Panc1 (cell line): ENCODE measurements around the gene ARHGEF6. TPM values are rescaled to one million over a fixed set of nuclear protein-coding genes. Genes with fewer than 3 reads are reported as not detected.

Experiments
- ATAC-seq: fragments of 200-7000 bp; cut with Tn5 transposase; 2 replicates; pipeline ENCODE4 v1.9.1; 2020; ENCODE audit warnings: mild to moderate bottlenecking, moderate library complexity
- BruUV-seq: library from RNA; stranded (reverse); fragments of 400-500 nt; replicated peaks from 2 replicates; lab custom pipeline; 2021; lab: Mats Ljungman, UMichigan
- CTCF ChIA-PET: fragments of 300-600 bp; sonication (Branson Sonifier 250); formaldehyde crosslinking; loops from one replicate; lab custom pipeline; 2022; ENCODE audit warnings: antibody characterized with exemption; lab: Charles Lee
- POLR2A ChIA-PET: fragments of 300-600 bp; sonication (Branson Sonifier 250); formaldehyde crosslinking; loops from one replicate; lab custom pipeline; 2022; ENCODE audit warnings: antibody characterized with exemption; lab: Charles Lee
- DNase-seq: peaks from one replicate; pipeline ENCODE4 v3.0.0-alpha.2; 2010; ENCODE audit warnings: low read depth, low spot score
- H3K27ac ChIP-seq: 2 replicates; pipeline ENCODE4 v1.5.1; 2011; ENCODE audit warnings: mild to moderate bottlenecking, low read length, inconsistent platforms
- H3K27me3 ChIP-seq: fragments of 200-500 bp; sonication (Bioruptor generic); 2 replicates; pipeline ENCODE4 v1.6.0; 2014; ENCODE audit warnings: low read length, inconsistent platforms; ENCODE audit not compliant: control insufficient read depth, insufficient read depth
- H3K36me3 ChIP-seq: fragments of 200-500 bp; sonication (Bioruptor generic); 2 replicates; pipeline ENCODE4 v1.5.1; 2014; ENCODE audit warnings: inconsistent platforms, mild to moderate bottlenecking, low read length, moderate library complexity; ENCODE audit not compliant: control insufficient read depth, insufficient read depth
- H3K4me1 ChIP-seq: 2 replicates; pipeline ENCODE4 v1.5.1; 2011; ENCODE audit warnings: inconsistent platforms, mild to moderate bottlenecking, low read length, moderate library complexity; ENCODE audit not compliant: control insufficient read depth, insufficient read depth
- H3K4me3 ChIP-seq, 2 experiments: 2 replicates each; pipeline ENCODE4 v1.5.1; 2011 to 2012; ENCODE audit warnings: low read depth in 2 of 2, low read length in 2 of 2, mild to moderate bottlenecking in 2 of 2, inconsistent platforms in 1 of 2, moderate library complexity in 1 of 2
- H3K9me3 ChIP-seq: fragments of 200-500 bp; sonication (Bioruptor generic); 2 replicates; pipeline ENCODE4 v1.5.1; 2014; ENCODE audit warnings: low read depth, mild to moderate bottlenecking, inconsistent platforms, low read length, moderate library complexity; ENCODE audit not compliant: control insufficient read depth, insufficient read depth
- POLR2AphosphoS5 ChIP-seq: IDR thresholded peaks from 2 replicates; pipeline ENCODE4 v1.6.1; 2012; ENCODE audit warnings: mild to moderate bottlenecking, low read depth, low read length, moderate library complexity
- REST ChIP-seq, 2 experiments: IDR thresholded peaks; 2 replicates each; pipeline ENCODE4 v1.6.1; 2011 to 2012; ENCODE audit warnings: low read depth in 2 of 2, control low read depth in 1 of 2, low read length in 1 of 2, mild to moderate bottlenecking in 1 of 2, moderate library complexity in 1 of 2; ENCODE audit not compliant: insufficient read depth in 1 of 2
- SIN3A ChIP-seq: IDR thresholded peaks from 2 replicates; pipeline ENCODE4 v1.6.1; 2012; ENCODE audit warnings: low read depth, mild to moderate bottlenecking, low read length, moderate library complexity, borderline replicate concordance; ENCODE audit not compliant: insufficient read depth
- TCF7L2 ChIP-seq: IDR thresholded peaks from 2 replicates; pipeline ENCODE4 v1.6.1; 2011; ENCODE audit warnings: mild to moderate bottlenecking, low read depth, low read length, inconsistent platforms
- in situ Hi-C: cut with HindIII; loops from 2 replicates; pipeline ENCODE4 v1.10.0; 2016; ENCODE audit warnings: low sequenced_read_pairs, low pct_unique_long_range_greater_than_20kb
- intact Hi-C: fragments of 100-400 bp; cut with micrococcal nuclease; formaldehyde crosslinking; loops from one replicate; pipeline ENCODE4 v1.10.0; 2022; ENCODE audit not compliant: unreplicated experiment
- total RNA-seq: library from RNA; stranded (reverse); gene quantifications from one replicate; pipeline ENCODE4 v1.2.1, GENCODE V29; 2021; ENCODE audit not compliant: unreplicated experiment
- TF ChIP-seq, protein P1 (sequence below): fragments of 450-650 bp; IDR thresholded peaks from 2 replicates; pipeline ENCODE4 v1.5.1; 2017; ENCODE audit warnings: mild to moderate bottlenecking

The ARHGEF6 gene
- total RNA-seq, 1 experiment from 2014 or later = 35.5 TPM

- no peaks in the 10 kb centered on the region for H3K36me3 ChIP-seq
- ATAC-seq (no peak), DNase-seq (no peak)
- H3K27ac ChIP-seq = no peak overlapping the region
- ChIA-PET CTCF (no interaction called here), POLR2A (no interaction called here)
- peaks cover 5% of the 10 kb centered on the region for H3K27me3 ChIP-seq
- no peak for TF ChIP-seq POLR2AphosphoS5
- no peak for TF ChIP-seq SIN3A
- no peak for TF ChIP-seq TCF7L2
- TF ChIP-seq, protein P1, sequence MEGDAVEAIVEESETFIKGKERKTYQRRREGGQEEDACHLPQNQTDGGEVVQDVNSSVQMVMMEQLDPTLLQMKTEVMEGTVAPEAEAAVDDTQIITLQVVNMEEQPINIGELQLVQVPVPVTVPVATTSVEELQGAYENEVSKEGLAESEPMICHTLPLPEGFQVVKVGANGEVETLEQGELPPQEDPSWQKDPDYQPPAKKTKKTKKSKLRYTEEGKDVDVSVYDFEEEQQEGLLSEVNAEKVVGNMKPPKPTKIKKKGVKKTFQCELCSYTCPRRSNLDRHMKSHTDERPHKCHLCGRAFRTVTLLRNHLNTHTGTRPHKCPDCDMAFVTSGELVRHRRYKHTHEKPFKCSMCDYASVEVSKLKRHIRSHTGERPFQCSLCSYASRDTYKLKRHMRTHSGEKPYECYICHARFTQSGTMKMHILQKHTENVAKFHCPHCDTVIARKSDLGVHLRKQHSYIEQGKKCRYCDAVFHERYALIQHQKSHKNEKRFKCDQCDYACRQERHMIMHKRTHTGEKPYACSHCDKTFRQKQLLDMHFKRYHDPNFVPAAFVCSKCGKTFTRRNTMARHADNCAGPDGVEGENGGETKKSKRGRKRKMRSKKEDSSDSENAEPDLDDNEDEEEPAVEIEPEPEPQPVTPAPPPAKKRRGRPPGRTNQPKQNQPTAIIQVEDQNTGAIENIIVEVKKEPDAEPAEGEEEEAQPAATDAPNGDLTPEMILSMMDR = no peak
- no peak for TF ChIP-seq REST (IDR thresholded peaks at IDR 0.05; ENCODE audit: insufficient read depth in 1 of 2, low read depth in 2 of 2, low read length in 1 of 2)
- no peaks in the 10 kb centered on the region for H3K4me1 ChIP-seq
- BruUV-seq = no TSS peak
- no peak overlapping the region for H3K4me3 ChIP-seq
- intact Hi-C loops (no loop called here), in situ Hi-C loops (no loop called here)
- H3K9me3 ChIP-seq = no peaks in the 10 kb centered on the region
These were observed 153.8 kb downstream of the ARHGEF6 start for GRCh38 chrX:136626891-136627290.

- H3K9me3 ChIP-seq = no peaks in the 10 kb centered on the region
- H3K4me1 ChIP-seq = no peaks in the 10 kb centered on the region
- ATAC-seq = no peak
These were observed 154.5 kb downstream of the ARHGEF6 start for GRCh38 chrX:136626237-136626636.

More at GRCh38 chrX:136626237-136626636, 154.5 kb downstream of the ARHGEF6 start:
- intact Hi-C loops (no loop called here), in situ Hi-C loops (no loop called here)
- no peak for DNase-seq
- Histone ChIP-seq H3K36me3 (no peaks in the 10 kb centered on the region), H3K27ac (no peak overlapping the region), H3K4me3 (no peak overlapping the region), H3K27me3 (peaks cover 5% of the 10 kb centered on the region)
- ChIA-PET POLR2A (no interaction called here), CTCF (no interaction called here)
- BruUV-seq = no TSS peak
- no peak for TF ChIP-seq POLR2AphosphoS5
- TF ChIP-seq TCF7L2 = no peak
- TF ChIP-seq, protein P1 = no peak
- no peak for TF ChIP-seq REST (IDR thresholded peaks at IDR 0.05; ENCODE audit: insufficient read depth in 1 of 2, low read depth in 2 of 2, low read length in 1 of 2)
- no peak for TF ChIP-seq SIN3A
